K562 (cell line): Measurements from ENCODE around the gene LRRC8E. TPM values are rescaled to one million over a fixed set of nuclear protein-coding genes. Genes with fewer than 3 reads are reported as not detected.

ENCODE experiments used
- ATAC-seq: fragments of 200-7000 bp; cut with Tn5 transposase; 3 replicates; pipeline ENCODE4 v1.9.1; 2020; ENCODE audit warnings: moderate library complexity
- BruUV-seq: library from RNA; stranded (reverse); fragments of 400-500 nt; replicated peaks from 2 replicates; lab custom pipeline; 2021; lab: Mats Ljungman, UMichigan
- CTCF ChIA-PET: fragments of 300-600 bp; formaldehyde crosslinking; extraction: SDS; loops from one replicate; lab custom pipeline; 2021; ENCODE audit warnings: low intra/inter-chr PET ratio; lab: Yijun Ruan, JAX
- POLR2A ChIA-PET: fragments of 300-600, 350-650 bp; sonication (Branson Sonifier 250); formaldehyde crosslinking; extraction: SDS; loops from one replicate; lab custom pipeline; 2021; ENCODE audit warnings: antibody characterized with exemption, inconsistent platforms; lab: Yijun Ruan, JAX
- DNase-seq, 4 experiments: peaks; one replicate each; pipeline versions ENCODE4 v3.0.0 to v3.0.0-alpha.2; 2011 to 2018; ENCODE audit warnings: low spot score in 3 of 4, mixed read lengths in 3 of 4; ENCODE audit errors: extremely low read depth in 1 of 4
- FAIRE-seq: peaks from 2 replicates; lab custom pipeline; 2011; peaks lifted over from hg19 to GRCh38; lab: Jason Lieb, UNC
- H2AFZ ChIP-seq: 2 replicates; pipeline ENCODE4 v1.6.0; 2011; ENCODE audit warnings: low read depth, low read length, control low read depth, inconsistent platforms
- H3K27ac ChIP-seq: fragments of 200-600 bp; 3 replicates; pipeline ENCODE4 v1.8.0; 2011; ENCODE audit warnings: low read depth, mild to moderate bottlenecking, control low read depth, inconsistent platforms, low read length, moderate library complexity, mixed read lengths; ENCODE audit errors: extremely low read depth
- H3K27me3 ChIP-seq, 2 experiments: fragments of 300-600 bp in 1 of 2; 2 replicates in 1 of 2; 3 replicates in 1 of 2; pipeline versions ENCODE4 v1.6.0 to v1.8.0; 2011; ENCODE audit warnings: inconsistent platforms in 2 of 2, low read length in 2 of 2, mild to moderate bottlenecking in 1 of 2, mixed read lengths in 1 of 2, moderate library complexity in 1 of 2; ENCODE audit not compliant: control insufficient read depth in 2 of 2, insufficient read depth in 2 of 2
- H3K36me3 ChIP-seq: fragments of 300-600 bp; 3 replicates; pipeline ENCODE4 v1.8.0; 2011; ENCODE audit warnings: mild to moderate bottlenecking, low read length, inconsistent platforms; ENCODE audit not compliant: control insufficient read depth, insufficient read depth
- H3K4me1 ChIP-seq, 2 experiments: fragments of 200-600 bp in 1 of 2; replicated peaks in 1 of 2; 2 replicates in 1 of 2; 3 replicates in 1 of 2; pipeline versions ENCODE4 v1.5.1 to v1.8.0; 2011; ENCODE audit warnings: inconsistent platforms in 2 of 2, low read length in 2 of 2, mild to moderate bottlenecking in 1 of 2, mixed read lengths in 1 of 2, moderate library complexity in 1 of 2; ENCODE audit not compliant: control insufficient read depth in 2 of 2, insufficient read depth in 2 of 2
- H3K4me2 ChIP-seq: 2 replicates; pipeline ENCODE4 v1.6.1; 2011; ENCODE audit warnings: low read length, control low read depth, inconsistent platforms, mixed read lengths; ENCODE audit not compliant: insufficient read depth
- H3K4me3 ChIP-seq: fragments of 200-600 bp; sonication (generic), shearing (Covaris generic); 2 replicates; pipeline ENCODE4 v1.5.1; 2016; ENCODE audit warnings: control low read depth, inconsistent platforms
- H3K79me2 ChIP-seq: fragments of 200-600 bp; 3 replicates; pipeline ENCODE4 v1.8.0; 2011; ENCODE audit warnings: low read length, inconsistent platforms; ENCODE audit not compliant: control insufficient read depth, insufficient read depth
- H3K9ac ChIP-seq, 2 experiments: 2 replicates each; pipeline versions ENCODE4 v1.6.0 to v1.6.1; 2011; ENCODE audit warnings: low read depth in 2 of 2, low read length in 2 of 2, control low read depth in 1 of 2, inconsistent platforms in 1 of 2, mild to moderate bottlenecking in 1 of 2, mixed read lengths in 1 of 2; ENCODE audit not compliant: insufficient read depth in 1 of 2
- H3K9me1 ChIP-seq: one replicate; pipeline ENCODE4 v1.6.0; 2011; ENCODE audit warnings: inconsistent platforms, mild to moderate bottlenecking, low read length, moderate library complexity; ENCODE audit not compliant: control insufficient read depth, insufficient read depth
- H3K9me3 ChIP-seq: replicated peaks from 2 replicates; pipeline ENCODE4 v1.5.1; 2011; ENCODE audit warnings: low read depth, low read length, inconsistent platforms; ENCODE audit not compliant: control insufficient read depth, insufficient read depth
- H4K20me1 ChIP-seq: replicated peaks from 2 replicates; pipeline ENCODE4 v1.6.1; 2011; ENCODE audit warnings: low read length, inconsistent platforms, mixed read lengths; ENCODE audit not compliant: control insufficient read depth, insufficient read depth
- BRD4 ChIP-seq: fragments of 200-600 bp; sonication (generic); IDR thresholded peaks from 2 replicates; pipeline ENCODE4 v1.6.1; 2017; ENCODE audit warnings: inconsistent platforms
- CXXC5 ChIP-seq: fragments of 250-450 bp; sonication (Bioruptor Pico); IDR thresholded peaks from 2 replicates; pipeline ENCODE4 v1.8.0; 2022; ENCODE audit warnings: inconsistent platforms, mild to moderate bottlenecking, moderate library complexity
- E2F3 ChIP-seq: fragments of 250-450 bp; sonication (Bioruptor Pico); IDR thresholded peaks from 2 replicates; pipeline ENCODE4 v1.4.0; 2020; ENCODE audit warnings: mild to moderate bottlenecking
- ETV1 ChIP-seq: fragments of 450-650 bp; conservative IDR thresholded peaks from 2 replicates; pipeline ENCODE4 v1.6.1; 2016; ENCODE audit warnings: missing genetic modification characterization, control low read depth, low read depth, missing compliant biosample characterization
- HDAC1 ChIP-seq, 2 experiments: fragments of 450-650 bp; IDR thresholded peaks; 2 replicates each; pipeline ENCODE4 v1.6.1; 2016 to 2017; ENCODE audit warnings: inconsistent platforms in 1 of 2, mild to moderate bottlenecking in 1 of 2, moderate library complexity in 1 of 2
- HLTF ChIP-seq: fragments of 450-650 bp; IDR thresholded peaks from 2 replicates; pipeline ENCODE4 v1.6.1; 2016
- NFRKB ChIP-seq: fragments of 450-650 bp; IDR thresholded peaks from 2 replicates; pipeline ENCODE4 v1.6.1; 2016; ENCODE audit warnings: low read depth
- OTX1 ChIP-seq: fragments of 450-650 bp; formaldehyde crosslinking; IDR thresholded peaks from 2 replicates; pipeline ENCODE4 v1.4.0; 2022; ENCODE audit warnings: mild to moderate bottlenecking
- POLR3G ChIP-seq: IDR thresholded peaks from 2 replicates; pipeline ENCODE4 v1.6.1; 2011; ENCODE audit not compliant: insufficient read length, insufficient replicate concordance; ENCODE audit errors: extremely low read depth
- SMAD3 ChIP-seq: fragments of 450-650 bp; formaldehyde crosslinking; conservative IDR thresholded peaks from 2 replicates; pipeline ENCODE4 v1.4.0; 2020; ENCODE audit warnings: mild to moderate bottlenecking
- STAT5A ChIP-seq: IDR thresholded peaks from 2 replicates; pipeline ENCODE4 v1.6.1; 2012; ENCODE audit warnings: low read length, inconsistent platforms, borderline replicate concordance
- YY1 ChIP-seq, 3 experiments: IDR thresholded peaks; 2 replicates each; pipeline ENCODE4 v1.6.1; 2011; ENCODE audit warnings: low read length in 2 of 3, mild to moderate bottlenecking in 2 of 3, moderate library complexity in 2 of 3, borderline replicate concordance in 1 of 3, control low read depth in 1 of 3, low read depth in 1 of 3; ENCODE audit not compliant: insufficient read depth in 3 of 3, insufficient replicate concordance in 2 of 3, control insufficient read depth in 1 of 3, insufficient read length in 1 of 3; ENCODE audit errors: extremely low read depth in 1 of 3
- WGBS: fragments of 100-300 bp; shearing (Covaris generic); methylation state at CpG from one replicate; pipeline ENCODE4 v1.1.6; 2016; ENCODE audit warnings: low coverage, mixed read lengths; ENCODE audit not compliant: insufficient coverage; ENCODE audit errors: missing lambda C conversion rate; 5-methylcytosine and 5-hydroxymethylcytosine counted together
- in situ Hi-C: fragments of 300-500 bp; cut with MboI; formaldehyde crosslinking; loops from 4 replicates; pipeline ENCODE4 v1.15.0; 2018; ENCODE audit warnings: inconsistent platforms, mixed read lengths
- intact Hi-C: fragments of 100-400 bp; cut with micrococcal nuclease; formaldehyde crosslinking; loops from 2 replicates; pipeline ENCODE4 v1.14.2; 2022
- polyA plus RNA-seq, 8 experiments: library from polyadenylated mRNA; depleted of rRNA in 4 of 8; stranded (reverse) in 5 of 8; unstranded in 3 of 8; fragments of >200 nt; fragmentation: Nextera tagmentation in 2 of 8; fragmentation: Illumina TruSeq in 1 of 8; extraction: Ambion mirVana in 2 of 8; extraction: Trizol in 1 of 8; gene quantifications; 2 replicates each; pipeline versions ENCODE4 v1.2.1 to v1.2.3, GENCODE V29; 2011 to 2014; ENCODE audit warnings: inconsistent platforms in 1 of 8, missing spikeins in 1 of 8
- total RNA-seq, 7 experiments: library from RNA; depleted of rRNA in 6 of 7; stranded (reverse); fragments of >200 nt in 6 of 7; fragmentation: Illumina TruSeq in 2 of 7; extraction: Trizol in 2 of 7; gene quantifications; 2 replicates each; pipeline versions ENCODE4 v1.2.1 to v1.2.3, GENCODE V29; 2011 to 2021; ENCODE audit warnings: low replicate concordance in 1 of 7
- TF ChIP-seq, protein P1 (sequence below), 2 experiments: fragments of 450-650 bp; conservative IDR thresholded peaks; 2 replicates each; pipeline ENCODE4 v1.6.1; 2017; ENCODE audit warnings: mild to moderate bottlenecking in 2 of 2, moderate library complexity in 2 of 2
- TF ChIP-seq, protein P2 (sequence below): fragments of 250-450 bp; sonication (Bioruptor Pico); IDR thresholded peaks from 2 replicates; pipeline ENCODE4 v1.8.0; 2022; ENCODE audit warnings: moderate library complexity, mild to moderate bottlenecking, inconsistent platforms
- TF ChIP-seq, protein P3 (sequence below): fragments of 250-450 bp; sonication (Bioruptor Pico); IDR thresholded peaks from 2 replicates; pipeline ENCODE4 v1.5.0; 2021
- TF ChIP-seq, protein P4 (sequence below): fragments of 450-650 bp; formaldehyde crosslinking; conservative IDR thresholded peaks from 2 replicates; pipeline ENCODE4 v1.4.0; 2022; ENCODE audit warnings: mild to moderate bottlenecking, missing genetic modification characterization

LRRC8E gene
- total and polyA plus RNA-seq, 9 of the 15 experiments (the other 6 are each of a cell fraction or from before 2014, with no cell fraction given) = 0.08 to 5.7 (median 3.5) TPM; not detected in 1

DNA sequence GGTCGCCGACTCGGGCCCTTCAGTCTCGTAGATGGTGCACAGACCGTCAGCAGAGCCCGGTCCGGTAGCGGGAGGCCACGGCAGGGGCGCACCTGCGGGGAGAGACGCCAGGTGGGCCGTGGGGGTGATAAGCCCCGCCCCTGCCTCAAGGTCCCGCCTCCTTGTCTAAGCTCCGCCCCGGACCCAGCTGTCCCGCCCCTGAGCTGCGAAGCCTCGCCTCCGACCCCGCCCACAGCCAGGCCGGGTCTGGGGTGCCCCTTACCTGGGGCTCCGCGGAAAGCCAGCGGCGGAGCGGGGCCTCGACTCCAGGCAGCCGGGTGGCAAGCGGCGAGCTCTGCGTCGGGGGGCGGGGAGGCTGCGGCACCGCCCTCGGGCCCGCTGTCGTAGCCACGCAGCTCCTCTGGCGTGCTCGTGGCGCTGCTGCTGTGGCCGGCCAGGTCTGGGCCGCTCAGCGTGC is 18.8 kb upstream of the LRRC8E start (continued):
- TF ChIP-seq, protein P1, sequence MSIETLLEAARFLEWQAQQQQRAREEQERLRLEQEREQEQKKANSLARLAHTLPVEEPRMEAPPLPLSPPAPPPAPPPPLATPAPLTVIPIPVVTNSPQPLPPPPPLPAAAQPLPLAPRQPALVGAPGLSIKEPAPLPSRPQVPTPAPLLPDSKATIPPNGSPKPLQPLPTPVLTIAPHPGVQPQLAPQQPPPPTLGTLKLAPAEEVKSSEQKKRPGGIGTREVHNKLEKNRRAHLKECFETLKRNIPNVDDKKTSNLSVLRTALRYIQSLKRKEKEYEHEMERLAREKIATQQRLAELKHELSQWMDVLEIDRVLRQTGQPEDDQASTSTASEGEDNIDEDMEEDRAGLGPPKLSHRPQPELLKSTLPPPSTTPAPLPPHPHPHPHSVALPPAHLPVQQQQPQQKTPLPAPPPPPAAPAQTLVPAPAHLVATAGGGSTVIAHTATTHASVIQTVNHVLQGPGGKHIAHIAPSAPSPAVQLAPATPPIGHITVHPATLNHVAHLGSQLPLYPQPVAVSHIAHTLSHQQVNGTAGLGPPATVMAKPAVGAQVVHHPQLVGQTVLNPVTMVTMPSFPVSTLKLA (conservative IDR thresholded peaks at IDR 0.05) = peak; percentile 26 to 66; a peak in 2 of 4 replicates

DNA sequence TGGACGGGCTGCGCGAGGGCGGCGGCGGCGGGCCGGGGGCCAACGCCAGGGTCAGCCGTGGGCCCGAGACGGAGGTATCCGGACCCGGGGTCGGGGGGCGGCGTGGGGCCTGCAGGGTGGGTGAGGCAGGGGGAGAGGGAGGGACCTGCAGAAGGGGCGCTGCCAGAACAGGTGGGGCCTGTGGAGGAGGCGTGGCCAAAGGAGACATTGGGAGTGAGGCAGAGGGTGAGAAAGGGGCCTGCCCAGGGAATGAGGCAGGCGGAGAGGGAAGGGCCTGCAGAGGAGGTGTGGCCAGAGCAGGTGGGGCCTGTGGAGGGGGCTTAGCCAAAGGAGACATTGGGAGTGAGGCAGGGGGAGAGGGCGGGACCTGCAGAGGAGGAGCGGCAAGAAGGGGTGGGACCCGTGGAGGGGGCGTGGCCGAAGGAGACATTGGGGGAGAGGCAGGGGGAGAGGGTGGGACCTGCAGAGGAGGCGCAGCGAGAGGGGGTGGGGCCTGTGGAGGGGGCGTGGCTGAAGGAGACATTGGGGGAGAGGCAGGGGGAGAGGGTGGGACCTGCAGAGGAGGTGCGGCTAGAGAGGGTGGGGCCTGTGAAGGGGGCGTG is 18.3 kb upstream of the LRRC8E start:
- Histone ChIP-seq H4K20me1 (peaks cover 13% of the 10 kb centered on the region), H2AFZ (peak overlapping the region; percentile 99), H3K9me1 (no peaks in the 10 kb centered on the region), H3K36me3 (no peaks in the 10 kb centered on the region), H3K27ac (peak overlapping the region; percentile 71; the same call in 2 of the 3 replicates), H3K79me2 (no peaks in the 10 kb centered on the region), H3K4me2 (peak overlapping the region; percentile 83; the same call in 1 of the 2 replicates), H3K9me3 (no peaks in the 10 kb centered on the region), H3K4me3 (peak overlapping the region; percentile 75), H3K4me1 (peaks cover 15 to 89% of the 10 kb centered on the region in 2 experiments; a peak in 4 of 5 replicates), H3K27me3 (no peaks in the 10 kb centered on the region; a peak in 1 of 5 replicates), H3K9ac (peak overlapping the region; percentile 54 to 88; a peak in 3 of 4 replicates)
- 0% methylated on average over 1 of the region's 30 CpGs for WGBS
- ATAC-seq = peak; percentile 48
- intact Hi-C loops = loop anchor here (2.0 to 5.0 kb wide), 2 partner anchors 33 to 52 kb away; partner anchors contain the start of genes MAP2K7 and SNAPC2
- ChIA-PET POLR2A (interaction anchor here (0.6 to 2.0 kb wide), 13 partner anchors 11 to 783 kb away, joined by 3 to 16 read pairs (median 5); partner anchors contain the start of genes MAP2K7 and SNAPC2), CTCF (no interaction called here)
- peak; percentile 69 to 96 (median 78) for DNase-seq
- BruUV-seq = no TSS peak
- in situ Hi-C loops = no loop called here
- FAIRE-seq = no peak
- TF ChIP-seq STAT5A = no peak
- TF ChIP-seq POLR3G = no peak
- no peak for TF ChIP-seq NFRKB
- no peak for TF ChIP-seq ETV1 (tag)
- no peak for TF ChIP-seq BRD4
- peak in 2 of 3 experiments; percentile 18 to 56 for TF ChIP-seq YY1 (IDR thresholded peaks at IDR 0.05; ENCODE audit: borderline replicate concordance in 1 of 3, control insufficient read depth in 1 of 3, extremely low read depth in 1 of 3, insufficient read depth in 3 of 3, insufficient read length in 1 of 3, insufficient replicate concordance in 2 of 3, low read depth in 1 of 3, low read length in 2 of 3)
- TF ChIP-seq OTX1 (CRISPR knock-in tag) = peak; percentile 34; the same call in 1 of the 2 replicates
- no peak for TF ChIP-seq SMAD3 (CRISPR knock-in tag)
- TF ChIP-seq, protein P2, sequence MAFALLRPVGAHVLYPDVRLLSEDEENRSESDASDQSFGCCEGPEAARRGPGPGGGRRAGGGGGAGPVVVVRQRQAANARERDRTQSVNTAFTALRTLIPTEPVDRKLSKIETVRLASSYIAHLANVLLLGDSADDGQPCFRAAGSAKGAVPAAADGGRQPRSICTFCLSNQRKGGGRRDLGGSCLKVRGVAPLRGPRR (CRISPR knock-in tag) = no peak
- no peak for TF ChIP-seq HLTF
- TF ChIP-seq, protein P3, sequence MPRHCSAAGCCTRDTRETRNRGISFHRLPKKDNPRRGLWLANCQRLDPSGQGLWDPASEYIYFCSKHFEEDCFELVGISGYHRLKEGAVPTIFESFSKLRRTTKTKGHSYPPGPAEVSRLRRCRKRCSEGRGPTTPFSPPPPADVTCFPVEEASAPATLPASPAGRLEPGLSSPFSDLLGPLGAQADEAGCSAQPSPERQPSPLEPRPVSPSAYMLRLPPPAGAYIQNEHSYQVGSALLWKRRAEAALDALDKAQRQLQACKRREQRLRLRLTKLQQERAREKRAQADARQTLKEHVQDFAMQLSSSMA (CRISPR knock-in tag) = 0 out of 2 replicates have a peak, but pooled peaks have one; percentile 54
- TF ChIP-seq E2F3 (CRISPR knock-in tag) = no peak
- peak in 1 of 2 experiments; percentile 34; a peak in 1 of 4 replicates for TF ChIP-seq HDAC1 (IDR thresholded peaks at IDR 0.05)
- TF ChIP-seq, protein P4, sequence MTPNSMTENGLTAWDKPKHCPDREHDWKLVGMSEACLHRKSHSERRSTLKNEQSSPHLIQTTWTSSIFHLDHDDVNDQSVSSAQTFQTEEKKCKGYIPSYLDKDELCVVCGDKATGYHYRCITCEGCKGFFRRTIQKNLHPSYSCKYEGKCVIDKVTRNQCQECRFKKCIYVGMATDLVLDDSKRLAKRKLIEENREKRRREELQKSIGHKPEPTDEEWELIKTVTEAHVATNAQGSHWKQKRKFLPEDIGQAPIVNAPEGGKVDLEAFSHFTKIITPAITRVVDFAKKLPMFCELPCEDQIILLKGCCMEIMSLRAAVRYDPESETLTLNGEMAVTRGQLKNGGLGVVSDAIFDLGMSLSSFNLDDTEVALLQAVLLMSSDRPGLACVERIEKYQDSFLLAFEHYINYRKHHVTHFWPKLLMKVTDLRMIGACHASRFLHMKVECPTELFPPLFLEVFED (CRISPR knock-in tag) = peak; percentile 57; the same call in 1 of the 2 replicates
- no peak for TF ChIP-seq CXXC5
